Trophoblast cell (in vitro differentiated cells and primary cell): Measurements from ENCODE around the gene MYH3.

Experiments
- DNase-seq, 2 donors: peaks; one replicate each; pipeline ENCODE4 v3.0.0-alpha.2; 2016
- H2AFZ ChIP-seq: 2 replicates; pipeline ENCODE4 v1.6.1; 2013; ENCODE audit warnings: low read length, moderate library complexity, mild to moderate bottlenecking; ENCODE audit not compliant: insufficient read depth, poor library complexity
- H2AK5ac ChIP-seq: 2 replicates; pipeline ENCODE4 v1.6.1; 2013; ENCODE audit warnings: mild to moderate bottlenecking, low read length
- H2BK120ac ChIP-seq: 2 replicates; pipeline ENCODE4 v1.6.1; 2013; ENCODE audit warnings: low read length, mild to moderate bottlenecking, moderate library complexity; ENCODE audit not compliant: insufficient read depth, poor library complexity
- H2BK12ac ChIP-seq: 2 replicates; pipeline ENCODE4 v1.6.1; 2013; ENCODE audit warnings: mild to moderate bottlenecking, low read length, moderate library complexity
- H2BK5ac ChIP-seq: 2 replicates; pipeline ENCODE4 v1.6.1; 2013; ENCODE audit warnings: low read length, low read depth, moderate library complexity, mild to moderate bottlenecking; ENCODE audit not compliant: poor library complexity
- H3K14ac ChIP-seq: 2 replicates; pipeline ENCODE4 v1.6.1; 2013; ENCODE audit warnings: mild to moderate bottlenecking, low read length
- H3K18ac ChIP-seq: 2 replicates; pipeline ENCODE4 v1.6.1; 2013; ENCODE audit warnings: mild to moderate bottlenecking, low read length
- H3K23ac ChIP-seq: 2 replicates; pipeline ENCODE4 v1.6.1; 2013; ENCODE audit warnings: low read length
- H3K27ac ChIP-seq: 2 replicates; pipeline ENCODE4 v1.5.1; 2013; ENCODE audit warnings: low read depth, mild to moderate bottlenecking, inconsistent platforms, low read length, moderate library complexity
- H3K27me3 ChIP-seq: 2 replicates; pipeline ENCODE4 v1.6.1; 2013; ENCODE audit warnings: inconsistent platforms, mild to moderate bottlenecking, low read length, moderate library complexity; ENCODE audit not compliant: insufficient read depth
- H3K36me3 ChIP-seq, 2 experiments: 1 replicate in 1 of 2; 2 replicates in 1 of 2; pipeline ENCODE4 v1.6.1; 2013; ENCODE audit warnings: low read length in 2 of 2, mild to moderate bottlenecking in 2 of 2, moderate library complexity in 1 of 2; ENCODE audit not compliant: insufficient read depth in 2 of 2, control insufficient read depth in 1 of 2
- H3K4ac ChIP-seq: 2 replicates; pipeline ENCODE4 v1.6.1; 2013; ENCODE audit warnings: low read depth, mild to moderate bottlenecking, low read length, moderate library complexity
- H3K4me1 ChIP-seq, 2 experiments: 1 replicate in 1 of 2; 2 replicates in 1 of 2; pipeline ENCODE4 v1.6.1; 2013; ENCODE audit warnings: low read length in 2 of 2, mild to moderate bottlenecking in 2 of 2, moderate library complexity in 1 of 2; ENCODE audit not compliant: insufficient read depth in 2 of 2, control insufficient read depth in 1 of 2
- H3K4me2 ChIP-seq: 2 replicates; pipeline ENCODE4 v1.6.1; 2013; ENCODE audit warnings: inconsistent platforms, mild to moderate bottlenecking, low read length, moderate library complexity
- H3K4me3 ChIP-seq: 2 replicates; pipeline ENCODE4 v1.5.1; 2013; ENCODE audit warnings: mild to moderate bottlenecking, low read depth, low read length, inconsistent platforms
- H3K79me1 ChIP-seq: one replicate; pipeline ENCODE4 v1.6.1; 2013; ENCODE audit warnings: low read length
- H3K79me2 ChIP-seq: 2 replicates; pipeline ENCODE4 v1.6.1; 2013; ENCODE audit warnings: low read length, mild to moderate bottlenecking; ENCODE audit not compliant: control insufficient read depth, insufficient read depth, poor library complexity
- H3K9ac ChIP-seq: 2 replicates; pipeline ENCODE4 v1.6.1; 2013; ENCODE audit warnings: mild to moderate bottlenecking, low read length
- H3K9me3 ChIP-seq: 2 replicates; pipeline ENCODE4 v1.6.1; 2013; ENCODE audit warnings: low read depth, mild to moderate bottlenecking, control low read depth, inconsistent platforms, low read length; ENCODE audit not compliant: insufficient read depth
- H4K12ac ChIP-seq: 2 replicates; pipeline ENCODE4 v1.6.1; 2013; ENCODE audit warnings: low read depth, mild to moderate bottlenecking, low read length, moderate library complexity
- H4K8ac ChIP-seq: 2 replicates; pipeline ENCODE4 v1.6.1; 2013; ENCODE audit warnings: low read depth, mild to moderate bottlenecking, low read length, moderate library complexity
- H4K91ac ChIP-seq: one replicate; pipeline ENCODE4 v1.6.1; 2013; ENCODE audit warnings: low read depth, mild to moderate bottlenecking, low read length, moderate library complexity
- WGBS: extraction: QIAGEN DNeasy Blood & Tissue Kit; methylation state at CpG from one replicate; pipeline ENCODE4 v1.1.7; 2013; ENCODE audit warnings: missing lambda C conversion rate; ENCODE audit not compliant: insufficient read length, insufficient coverage; ENCODE audit errors: extremely low coverage; 5-methylcytosine and 5-hydroxymethylcytosine counted together

MYH3 gene

GRCh38 chr17:10605221-10605783 is 51.8 kb downstream of the MYH3 start:
- no peak overlapping the region for H3K14ac ChIP-seq
- no peak overlapping the region for H4K8ac ChIP-seq
- H3K36me3 ChIP-seq = no peaks in the 10 kb centered on the region
- no peak overlapping the region for H3K18ac ChIP-seq
- no peak for DNase-seq
- no peaks in the 10 kb centered on the region for H3K79me1 ChIP-seq
- H3K23ac ChIP-seq = no peak overlapping the region
- WGBS = no CpG with 5 or more reads among the region's 5 CpGs
- H3K9me3 ChIP-seq = no peaks in the 10 kb centered on the region
- H3K9ac ChIP-seq = no peak overlapping the region
- no peak overlapping the region for H4K91ac ChIP-seq
- H3K27me3 ChIP-seq = no peaks in the 10 kb centered on the region
- H2BK120ac ChIP-seq = no peak overlapping the region
- no peaks in the 10 kb centered on the region for H3K79me2 ChIP-seq
- no peak overlapping the region for H3K4ac ChIP-seq
- peaks cover 0 to 3% of the 10 kb centered on the region in 2 experiments for H3K4me1 ChIP-seq
- H3K4me3 ChIP-seq = no peak overlapping the region
- no peak overlapping the region for H2BK12ac ChIP-seq
- H2BK5ac ChIP-seq = no peak overlapping the region
- H3K27ac ChIP-seq = no peak overlapping the region
- no peak overlapping the region for H4K12ac ChIP-seq
- no peak overlapping the region for H2AK5ac ChIP-seq
- no peak overlapping the region for H3K4me2 ChIP-seq
- no peak overlapping the region for H2AFZ ChIP-seq

- H4K12ac ChIP-seq = no peak overlapping the region
- H2AFZ ChIP-seq = no peak overlapping the region
- H3K23ac ChIP-seq = no peak overlapping the region
- no peak overlapping the region for H2BK12ac ChIP-seq
- H3K4me2 ChIP-seq = no peak overlapping the region
- no peak for DNase-seq
- H3K18ac ChIP-seq = no peak overlapping the region
- H3K14ac ChIP-seq = no peak overlapping the region
- no peak overlapping the region for H3K4ac ChIP-seq
- WGBS = no CpG with 5 or more reads among the region's 8 CpGs
- no peaks in the 10 kb centered on the region for H3K79me2 ChIP-seq
- H2BK5ac ChIP-seq = no peak overlapping the region
- H3K27me3 ChIP-seq = no peaks in the 10 kb centered on the region
- H3K36me3 ChIP-seq = no peaks in the 10 kb centered on the region
- no peak overlapping the region for H3K9ac ChIP-seq
- no peaks in the 10 kb centered on the region for H3K79me1 ChIP-seq
- peaks cover 0 to 3% of the 10 kb centered on the region in 2 experiments for H3K4me1 ChIP-seq
- no peak overlapping the region for H4K91ac ChIP-seq
- H2AK5ac ChIP-seq = no peak overlapping the region
- H3K27ac ChIP-seq = no peak overlapping the region
- H3K9me3 ChIP-seq = no peaks in the 10 kb centered on the region
- H3K4me3 ChIP-seq = no peak overlapping the region
- no peak overlapping the region for H4K8ac ChIP-seq
- no peak overlapping the region for H2BK120ac ChIP-seq
Observed at GRCh38 chr17:10604521-10604920, 52.6 kb downstream of the MYH3 start.

- Histone ChIP-seq H2BK12ac (no peak overlapping the region), H3K27me3 (no peaks in the 10 kb centered on the region), H2BK120ac (no peak overlapping the region), H2BK5ac (no peak overlapping the region), H3K4me3 (no peak overlapping the region), H2AK5ac (no peak overlapping the region), H4K8ac (no peak overlapping the region), H3K27ac (no peak overlapping the region), H3K79me1 (no peaks in the 10 kb centered on the region), H2AFZ (no peak overlapping the region), H3K4ac (no peak overlapping the region), H4K91ac (no peak overlapping the region), H3K4me2 (no peak overlapping the region), H3K14ac (no peak overlapping the region), H3K36me3 (no peaks in the 10 kb centered on the region), H4K12ac (no peak overlapping the region), H3K9ac (no peak overlapping the region), H3K4me1 (peaks cover 0 to 3% of the 10 kb centered on the region in 2 experiments), H3K79me2 (no peaks in the 10 kb centered on the region), H3K9me3 (no peaks in the 10 kb centered on the region), H3K18ac (no peak overlapping the region), H3K23ac (no peak overlapping the region)
- DNase-seq = no peak
- WGBS = no CpG with 5 or more reads among the region's 3 CpGs
Observed at GRCh38 chr17:10603931-10604330, 53.2 kb downstream of the MYH3 start.

- Histone ChIP-seq H2AK5ac (no peak overlapping the region), H3K23ac (no peak overlapping the region), H3K79me2 (no peaks in the 10 kb centered on the region), H3K9me3 (no peaks in the 10 kb centered on the region), H2AFZ (no peak overlapping the region), H2BK5ac (no peak overlapping the region), H3K4me2 (no peak overlapping the region), H2BK120ac (no peak overlapping the region), H3K9ac (no peak overlapping the region), H3K36me3 (no peaks in the 10 kb centered on the region), H3K79me1 (no peaks in the 10 kb centered on the region), H4K8ac (no peak overlapping the region), H4K91ac (no peak overlapping the region), H3K18ac (no peak overlapping the region), H3K4ac (no peak overlapping the region), H3K4me3 (no peak overlapping the region), H3K4me1 (peaks cover 0 to 3% of the 10 kb centered on the region in 2 experiments), H3K27ac (no peak overlapping the region), H3K27me3 (no peaks in the 10 kb centered on the region), H2BK12ac (no peak overlapping the region), H3K14ac (no peak overlapping the region), H4K12ac (no peak overlapping the region)
- WGBS = no CpG with 5 or more reads among the region's 5 CpGs
- DNase-seq = peak; percentile 81 to 93
Observed at GRCh38 chr17:10600571-10600970, 56.5 kb downstream of the MYH3 start.
